ENCODE data around the gene IGF1R. TPM values are rescaled to one million over a fixed set of nuclear protein-coding genes. Genes with fewer than 3 reads are reported as not detected.

Gene IGF1R
- total and polyA plus RNA-seq, 2 of the 13 experiments (the other 11 are each of a cell fraction or from before 2014, with no cell fraction given) = 15.9 to 18.4 TPM

DNA sequence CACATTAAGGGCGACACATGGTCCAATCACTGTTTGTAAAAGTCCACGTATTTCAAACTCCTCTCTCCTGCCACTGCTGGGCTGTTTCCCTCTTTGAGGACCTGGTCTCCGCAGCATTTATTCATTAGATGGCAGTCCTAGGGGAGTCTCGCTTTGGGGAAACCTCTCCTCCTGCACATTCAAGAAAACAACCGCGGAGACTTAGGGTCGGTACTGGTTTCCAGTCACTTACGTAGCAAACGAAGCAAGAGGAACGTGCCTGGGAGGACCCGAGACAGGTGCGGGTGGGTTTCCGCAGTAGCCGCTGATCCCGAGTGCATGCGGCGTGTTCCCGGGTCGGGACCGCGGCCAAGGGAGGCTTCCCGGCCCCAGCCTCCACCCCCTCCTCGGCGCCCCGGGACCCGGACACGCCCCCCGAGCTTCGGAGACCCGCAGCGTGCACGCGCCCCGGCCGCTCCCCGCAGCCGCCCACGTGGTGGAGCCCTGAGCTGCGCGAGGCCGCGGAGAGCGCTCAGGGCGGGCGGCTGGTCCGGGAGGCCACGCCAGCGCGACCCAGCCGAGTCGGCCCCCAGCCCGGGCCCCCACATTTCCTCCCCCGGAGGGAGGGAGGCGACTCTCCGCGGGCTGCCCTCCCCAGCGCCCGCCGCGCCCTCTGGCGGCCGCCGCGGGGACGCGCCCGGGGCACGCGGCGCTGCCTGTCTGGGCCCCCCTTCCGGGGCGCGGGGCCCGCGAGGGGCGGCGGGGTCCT, 1.1 kb upstream of the IGF1R start (continued):
- TF ChIP-seq, protein P1, sequence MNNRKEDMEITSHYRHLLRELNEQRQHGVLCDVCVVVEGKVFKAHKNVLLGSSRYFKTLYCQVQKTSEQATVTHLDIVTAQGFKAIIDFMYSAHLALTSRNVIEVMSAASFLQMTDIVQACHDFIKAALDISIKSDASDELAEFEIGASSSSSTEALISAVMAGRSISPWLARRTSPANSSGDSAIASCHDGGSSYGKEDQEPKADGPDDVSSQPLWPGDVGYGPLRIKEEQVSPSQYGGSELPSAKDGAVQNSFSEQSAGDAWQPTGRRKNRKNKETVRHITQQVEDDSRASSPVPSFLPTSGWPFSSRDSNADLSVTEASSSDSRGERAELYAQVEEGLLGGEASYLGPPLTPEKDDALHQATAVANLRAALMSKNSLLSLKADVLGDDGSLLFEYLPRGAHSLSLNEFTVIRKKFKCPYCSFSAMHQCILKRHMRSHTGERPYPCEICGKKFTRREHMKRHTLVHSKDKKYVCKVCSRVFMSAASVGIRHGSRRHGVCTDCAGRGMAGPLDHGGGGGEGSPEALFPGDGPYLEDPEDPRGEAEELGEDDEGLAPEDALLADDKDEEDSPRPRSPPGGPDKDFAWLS (CRISPR knock-in tag; IDR thresholded peaks at IDR 0.05; ENCODE audit: borderline replicate concordance) = 0 out of 2 replicates have a peak, but pooled peaks have one; percentile 49
- TF ChIP-seq FOXC1 (CRISPR knock-in tag; IDR thresholded peaks at IDR 0.05; ENCODE audit: borderline replicate concordance) = peak; percentile 60; the same call in 1 of the 2 replicates
- TF ChIP-seq ZNF451 (CRISPR knock-in tag; IDR thresholded peaks at IDR 0.05) = peak; percentile 76
- TF ChIP-seq HOXA3 (CRISPR knock-in tag; IDR thresholded peaks at IDR 0.05) = peak; percentile 73
- TF ChIP-seq MAZ (IDR thresholded peaks at IDR 0.05; ENCODE audit: borderline replicate concordance, low read depth, low read length) = peak; percentile 66; the same call in 1 of the 2 replicates
- TF ChIP-seq MAZ (CRISPR knock-in tag; IDR thresholded peaks at IDR 0.05; ENCODE audit: low read depth) = peak; percentile 96
- TF ChIP-seq SAFB2 (CRISPR knock-in tag; IDR thresholded peaks at IDR 0.05; ENCODE audit: borderline replicate concordance, low read depth) = peak; percentile 72; the same call in 1 of the 2 replicates
- peak; percentile 90 for TF ChIP-seq MYC (CRISPR knock-in tag; IDR thresholded peaks at IDR 0.05; ENCODE audit: borderline replicate concordance)
- TF ChIP-seq ZSCAN12 (CRISPR knock-in tag; IDR thresholded peaks at IDR 0.05) = peak; percentile 29; the same call in 1 of the 2 replicates
- peak; percentile 43; the same call in 1 of the 2 replicates for TF ChIP-seq POLR2G (IDR thresholded peaks at IDR 0.05; ENCODE audit: low read depth, low read length)
- 0 out of 2 replicates have a peak, but pooled peaks have one; percentile 19 for TF ChIP-seq PRMT3 (CRISPR knock-in tag; IDR thresholded peaks at IDR 0.05; ENCODE audit: borderline replicate concordance, low read depth)
- TF ChIP-seq KMT2B (CRISPR knock-in tag; IDR thresholded peaks at IDR 0.05) = no peak
- TF ChIP-seq ZNF567 (CRISPR knock-in tag; IDR thresholded peaks at IDR 0.05; ENCODE audit: borderline replicate concordance) = no peak
- TF ChIP-seq HDAC2 (CRISPR knock-in tag; IDR thresholded peaks at IDR 0.05) = no peak
- TF ChIP-seq, protein P2, sequence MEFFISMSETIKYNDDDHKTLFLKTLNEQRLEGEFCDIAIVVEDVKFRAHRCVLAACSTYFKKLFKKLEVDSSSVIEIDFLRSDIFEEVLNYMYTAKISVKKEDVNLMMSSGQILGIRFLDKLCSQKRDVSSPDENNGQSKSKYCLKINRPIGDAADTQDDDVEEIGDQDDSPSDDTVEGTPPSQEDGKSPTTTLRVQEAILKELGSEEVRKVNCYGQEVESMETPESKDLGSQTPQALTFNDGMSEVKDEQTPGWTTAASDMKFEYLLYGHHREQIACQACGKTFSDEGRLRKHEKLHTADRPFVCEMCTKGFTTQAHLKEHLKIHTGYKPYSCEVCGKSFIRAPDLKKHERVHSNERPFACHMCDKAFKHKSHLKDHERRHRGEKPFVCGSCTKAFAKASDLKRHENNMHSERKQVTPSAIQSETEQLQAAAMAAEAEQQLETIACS (CRISPR knock-in tag; IDR thresholded peaks at IDR 0.05) = peak; percentile 95
- no peak for TF ChIP-seq FOXJ3 (CRISPR knock-in tag; IDR thresholded peaks at IDR 0.05; ENCODE audit: borderline replicate concordance)
- TF ChIP-seq BRCA1 (CRISPR knock-in tag; IDR thresholded peaks at IDR 0.05) = 0 out of 2 replicates have a peak, but pooled peaks have one; percentile 57
- peak in 1 of 2 experiments; percentile 76; a peak in 2 of 4 replicates for TF ChIP-seq KLF16 (CRISPR knock-in tag; IDR thresholded peaks at IDR 0.05)
- peak; percentile 93; the same call in 1 of the 2 replicates for TF ChIP-seq ZNF816 (CRISPR knock-in tag; IDR thresholded peaks at IDR 0.05; ENCODE audit: borderline replicate concordance)
- no peak for TF ChIP-seq ZNF543 (CRISPR knock-in tag; IDR thresholded peaks at IDR 0.05)
- peak; percentile 89; the same call in 1 of the 2 replicates for TF ChIP-seq ZFP82 (CRISPR knock-in tag; IDR thresholded peaks at IDR 0.05; ENCODE audit: borderline replicate concordance)
- TF ChIP-seq ZNF430 (CRISPR knock-in tag; IDR thresholded peaks at IDR 0.05) = peak; percentile 83; the same call in 1 of the 2 replicates
- 0 out of 2 replicates have a peak, but pooled peaks have one; percentile 14 for TF ChIP-seq TARDBP (CRISPR knock-in tag; IDR thresholded peaks at IDR 0.05)
- no peak for TF ChIP-seq ZNF703 (CRISPR knock-in tag; IDR thresholded peaks at IDR 0.05; ENCODE audit: borderline replicate concordance)
- TF ChIP-seq ZNF607 (CRISPR knock-in tag; IDR thresholded peaks at IDR 0.05; ENCODE audit: borderline replicate concordance) = peak; percentile 91
- TF ChIP-seq ZNF670 (CRISPR knock-in tag; IDR thresholded peaks at IDR 0.05; ENCODE audit: borderline replicate concordance) = peak; percentile 59; the same call in 1 of the 2 replicates
- peak; percentile 97 for TF ChIP-seq TMF1 (CRISPR knock-in tag; IDR thresholded peaks at IDR 0.05; ENCODE audit: low read depth)
- peak; percentile 84 for TF ChIP-seq SALL2 (CRISPR knock-in tag; IDR thresholded peaks at IDR 0.05)
